ENCODE data around the gene RNASEH2A. TPM values are rescaled to one million over a fixed set of nuclear protein-coding genes. Genes with fewer than 3 reads are reported as not detected.

Gene RNASEH2A
- polyA plus RNA-seq, 1 of the 3 experiments (the other 2 are of a cell fraction): 48.1 TPM

- TF ChIP-seq GATA2 (CRISPR knock-in tag; IDR thresholded peaks at IDR 0.05) (no peak), POLR2AphosphoS5 (IDR thresholded peaks at IDR 0.05; ENCODE audit: low read depth, low read length) (peak; percentile 51; the same call in 1 of the 2 replicates), TEAD4 (IDR thresholded peaks at IDR 0.05; ENCODE audit: borderline replicate concordance, insufficient read depth) (no peak), FOXJ3 (CRISPR knock-in tag; IDR thresholded peaks at IDR 0.05) (no peak), RCOR1 (IDR thresholded peaks at IDR 0.05; ENCODE audit: low read length) (no peak), IRF3 (IDR thresholded peaks at IDR 0.05; ENCODE audit: low read depth, low read length) (no peak), TAF1 (IDR thresholded peaks at IDR 0.05; ENCODE audit: borderline replicate concordance, low read depth, low read length) (peak; percentile 17; the same call in 1 of the 2 replicates), SMC3 (IDR thresholded peaks at IDR 0.05; ENCODE audit: low read depth, low read length) (no peak), USF1 (IDR thresholded peaks at IDR 0.05; ENCODE audit: borderline replicate concordance, low read depth) (no peak), PBX3 (IDR thresholded peaks at IDR 0.05) (no peak), YY1 (IDR thresholded peaks at IDR 0.05; ENCODE audit: low read depth) (0 out of 2 replicates have a peak, but pooled peaks have one; percentile 38), GABPA (IDR thresholded peaks at IDR 0.05; ENCODE audit: low read depth) (peak; percentile 38; the same call in 1 of the 2 replicates), ELF1 (IDR thresholded peaks at IDR 0.05) (no peak; the same call in 1 of the 2 replicates), NRF1 (IDR thresholded peaks at IDR 0.05; ENCODE audit: low read depth, low read length) (no peak), MXI1 (IDR thresholded peaks at IDR 0.05; ENCODE audit: low read depth, low read length) (peak; percentile 60), TCF12 (IDR thresholded peaks at IDR 0.05) (no peak), JUND (IDR thresholded peaks at IDR 0.05) (no peak)
These were observed 16.3 kb upstream of the RNASEH2A start (continued) for GRCh38 chr19:12789904-12790619.

GRCh38 chr19:12790628-12791344, 15.6 kb upstream of the RNASEH2A start:
- no peaks in the 10 kb centered on the region for H3K9me2 ChIP-seq
- no peak overlapping the region; the same call in 1 of the 2 replicates for H2AFZ ChIP-seq (ENCODE audit: low read depth)
- peaks cover 34 to 46% of the 10 kb centered on the region in 2 experiments for H3K4me1 ChIP-seq (ENCODE audit: control insufficient read depth in 1 of 2, insufficient read depth in 2 of 2, low read depth in 1 of 2, low read length in 1 of 2)
- ChIA-PET CTCF (interaction anchor here (1.2 to 17.1 kb wide), 5 partner anchors 11 to 56 kb away, joined by 3 to 447 read pairs (median 10); partner anchors contain the start of genes HOOK2, PRDX2 and THSD8), POLR2A (interaction anchor here (0.9 to 4.4 kb wide), 16 partner anchors 8 to 373 kb away, joined by 3 to 88 read pairs (median 5); partner anchors contain the start of genes GCDH, GET3, PRDX2 and RNASEH2A)
- peaks cover 20% of the 10 kb centered on the region for H3K79me2 ChIP-seq (ENCODE audit: insufficient read depth)
- H4K20me1 ChIP-seq (ENCODE audit: insufficient read depth): peaks cover 17% of the 10 kb centered on the region
- no peak for DNase-seq
- no peaks in the 10 kb centered on the region for H3K9me3 ChIP-seq
- H3K27ac ChIP-seq (ENCODE audit: low read depth in 2 of 2, low read length in 1 of 2): peak overlapping the region; percentile 96 to 97
- peak overlapping the region; percentile 88 for H3K4me2 ChIP-seq
- peaks cover 51% of the 10 kb centered on the region for H3F3A ChIP-seq (replicated peaks; ENCODE audit: insufficient read depth)
- no peaks in the 10 kb centered on the region for H3K27me3 ChIP-seq (ENCODE audit: insufficient read depth)
- peak overlapping the region; percentile 55 to 80 for H3K4me3 ChIP-seq (ENCODE audit: low read depth in 2 of 2, low read length in 1 of 2)
- H3K36me3 ChIP-seq (replicated peaks in 1 of 2; ENCODE audit: control insufficient read depth in 1 of 2, insufficient read depth in 2 of 2, low read length in 1 of 2): peaks cover 0 to 6% of the 10 kb centered on the region in 2 experiments
- WGBS (ENCODE audit: low lambda C conversion rate): 26% methylated on average over 19 of the region's 22 CpGs
- H3K9ac ChIP-seq: peak overlapping the region; percentile 95
- no peak for TF ChIP-seq MEF2A (IDR thresholded peaks at IDR 0.05; ENCODE audit: borderline replicate concordance, low read depth)
- TF ChIP-seq GABPA (IDR thresholded peaks at IDR 0.05; ENCODE audit: low read depth): no peak
- TF ChIP-seq USF1 (IDR thresholded peaks at IDR 0.05; ENCODE audit: borderline replicate concordance, low read depth): no peak
- no peak for TF ChIP-seq EP300 (IDR thresholded peaks at IDR 0.05; ENCODE audit: borderline replicate concordance in 1 of 2, low read depth in 1 of 2, low read length in 1 of 2)
- no peak for TF ChIP-seq RFX5 (IDR thresholded peaks at IDR 0.05; ENCODE audit: low read length)
- no peak for TF ChIP-seq FOXM1 (IDR thresholded peaks at IDR 0.05; ENCODE audit: low read depth)
- TF ChIP-seq USF2 (IDR thresholded peaks at IDR 0.05; ENCODE audit: borderline replicate concordance, low read depth, low read length): no peak
- TF ChIP-seq RXRA (IDR thresholded peaks at IDR 0.05; ENCODE audit: borderline replicate concordance, low read depth): no peak
- TF ChIP-seq IRF3 (IDR thresholded peaks at IDR 0.05; ENCODE audit: low read depth, low read length): no peak
- no peak for TF ChIP-seq RAD21 (IDR thresholded peaks at IDR 0.05; ENCODE audit: low read length)
- TF ChIP-seq EZH2phosphoT487 (IDR thresholded peaks at IDR 0.05; ENCODE audit: borderline replicate concordance, low read depth): no peak

All from SK-N-SH (cell line).